HCT116 (cell line): ENCODE data around the gene GOLGA7B. TPM values are rescaled to one million over a fixed set of nuclear protein-coding genes. Genes with fewer than 3 reads are reported as not detected.

Experiments
- ATAC-seq: fragments of 200-7000 bp; cut with Tn5 transposase; 2 replicates; pipeline ENCODE4 v1.9.1; 2020; ENCODE audit warnings: mild to moderate bottlenecking, moderate library complexity
- BruUV-seq: library from RNA; stranded (reverse); fragments of 400-500 nt; replicated peaks from 2 replicates; lab custom pipeline; 2021; lab: Mats Ljungman, UMichigan
- CTCF ChIA-PET: fragments of 300-600 bp; sonication (Branson Sonifier 250); formaldehyde crosslinking; loops from one replicate; lab custom pipeline; 2021; ENCODE audit warnings: antibody characterized with exemption; lab: Charles Lee
- POLR2A ChIA-PET: fragments of 300-600, 350-600 bp; sonication (Branson Sonifier 250); formaldehyde crosslinking; loops from one replicate; lab custom pipeline; 2021; ENCODE audit warnings: antibody characterized with exemption; lab: Charles Lee
- RAD21 ChIA-PET, 2 experiments: fragments of 300-600 bp; sonication (Branson Sonifier 250); formaldehyde crosslinking; loops; one replicate each; lab custom pipeline; 2023; ENCODE audit warnings: low total read pairs in 2 of 2; ENCODE audit not compliant: uncharacterized antibody in 2 of 2, unreplicated experiment in 2 of 2, low non-redundant PET in 1 of 2; lab: Charles Lee
- DNase-seq: peaks from one replicate; pipeline ENCODE4 v3.0.0-alpha.2; 2010; ENCODE audit warnings: low read depth, low spot score
- H2AFZ ChIP-seq: fragments of 200-600 bp; shearing (Covaris generic), sonication (generic); 2 replicates; pipeline ENCODE4 v1.6.1; 2017; ENCODE audit warnings: low read depth, mixed run types, mixed read lengths, antibody characterized with exemption, low read length; ENCODE audit not compliant: poor library complexity, severe bottlenecking
- H3K27ac ChIP-seq: 2 replicates; pipeline ENCODE4 v1.5.1; 2012; ENCODE audit warnings: low read depth, low read length
- H3K27me3 ChIP-seq: fragments of 200-600 bp; sonication (generic); 2 replicates; pipeline ENCODE4 v1.6.1; 2016; ENCODE audit warnings: mixed run types, low read length, mixed read lengths; ENCODE audit not compliant: insufficient read depth
- H3K36me3 ChIP-seq, 2 experiments: fragments of 200-500 bp in 1 of 2; fragments of 200-600 bp in 1 of 2; sonication (Bioruptor generic) in 1 of 2; sonication (generic) in 1 of 2; 2 replicates each; pipeline versions ENCODE4 v1.5.1 to v1.6.1; 2014 to 2016; ENCODE audit warnings: low read length in 2 of 2, inconsistent platforms in 1 of 2, mixed read lengths in 1 of 2, mixed run types in 1 of 2; ENCODE audit not compliant: insufficient read depth in 2 of 2, control insufficient read depth in 1 of 2
- H3K4me1 ChIP-seq, 2 experiments: fragments of 200-600 bp in 1 of 2; sonication (generic) in 1 of 2; 2 replicates each; pipeline versions ENCODE4 v1.5.1 to v1.6.1; 2012 to 2017; ENCODE audit warnings: low read length in 2 of 2, inconsistent platforms in 1 of 2, mild to moderate bottlenecking in 1 of 2, mixed read lengths in 1 of 2, mixed run types in 1 of 2, moderate library complexity in 1 of 2; ENCODE audit not compliant: insufficient read depth in 2 of 2, control insufficient read depth in 1 of 2
- H3K4me2 ChIP-seq: fragments of 200-600 bp; sonication (generic); 2 replicates; pipeline ENCODE4 v1.6.1; 2017; ENCODE audit warnings: mixed run types, low read length, mixed read lengths
- H3K4me3 ChIP-seq, 2 experiments: fragments of 200-600 bp in 1 of 2; sonication (generic) in 1 of 2; replicated peaks in 1 of 2; 2 replicates each; pipeline ENCODE4 v1.5.1; 2011 to 2016; ENCODE audit warnings: low read length in 2 of 2, control low read depth in 1 of 2, low read depth in 1 of 2, mild to moderate bottlenecking in 1 of 2, mixed read lengths in 1 of 2, mixed run types in 1 of 2
- H3K79me2 ChIP-seq: fragments of 200-600 bp; sonication (generic); 2 replicates; pipeline ENCODE4 v1.6.1; 2017; ENCODE audit warnings: mild to moderate bottlenecking, mixed run types, low read length, moderate library complexity, mixed read lengths; ENCODE audit not compliant: insufficient read depth
- H3K9ac ChIP-seq: fragments of 200-600 bp; sonication (generic); 2 replicates; pipeline ENCODE4 v1.6.1; 2016; ENCODE audit warnings: low read length, mixed read lengths
- H3K9me2 ChIP-seq: fragments of 200-600 bp; sonication (generic), shearing (Covaris generic); 2 replicates; pipeline ENCODE4 v1.6.1; 2017; ENCODE audit warnings: mixed run types, mild to moderate bottlenecking, moderate library complexity; ENCODE audit not compliant: insufficient read depth
- H3K9me3 ChIP-seq, 2 experiments: fragments of 200-500 bp in 1 of 2; fragments of 200-600 bp in 1 of 2; sonication (Bioruptor generic) in 1 of 2; sonication (generic) in 1 of 2; 2 replicates each; pipeline ENCODE4 v1.6.1; 2014 to 2017; ENCODE audit warnings: low read length in 2 of 2, mixed read lengths in 2 of 2, inconsistent platforms in 1 of 2, low read depth in 1 of 2, mild to moderate bottlenecking in 1 of 2, mixed run types in 1 of 2, moderate library complexity in 1 of 2; ENCODE audit not compliant: control insufficient read depth in 1 of 2, insufficient read depth in 1 of 2
- H4K20me1 ChIP-seq: fragments of 200-600 bp; sonication (generic), shearing (Covaris generic); 2 replicates; pipeline ENCODE4 v1.6.1; 2017; ENCODE audit warnings: mixed run types, mild to moderate bottlenecking, moderate library complexity; ENCODE audit not compliant: insufficient read depth
- CBX3 ChIP-seq: IDR thresholded peaks from 2 replicates; pipeline ENCODE4 v1.6.1; 2012; ENCODE audit warnings: low read depth
- CEBPB ChIP-seq: IDR thresholded peaks from 2 replicates; pipeline ENCODE4 v1.6.1; 2012; ENCODE audit warnings: low read depth
- EZH2 ChIP-seq: fragments of 200-600 bp; sonication (generic); IDR thresholded peaks from 2 replicates; pipeline ENCODE4 v1.6.1; 2017; ENCODE audit warnings: antibody characterized with exemption, mixed run types
- POLR2A ChIP-seq: IDR thresholded peaks from 2 replicates; pipeline ENCODE4 v1.7.0; 2011; ENCODE audit warnings: borderline replicate concordance; ENCODE audit not compliant: insufficient read depth, insufficient read length; ENCODE audit errors: extremely low read depth
- SIN3A ChIP-seq: IDR thresholded peaks from 2 replicates; pipeline ENCODE4 v1.6.1; 2012; ENCODE audit warnings: low read depth
- TCF7L2 ChIP-seq: IDR thresholded peaks from 2 replicates; pipeline ENCODE4 v1.7.0; 2011; ENCODE audit warnings: borderline replicate concordance, inconsistent platforms; ENCODE audit not compliant: insufficient read depth, insufficient read length; ENCODE audit errors: extremely low read depth
- YY1 ChIP-seq: IDR thresholded peaks from 2 replicates; pipeline ENCODE4 v1.6.1; 2011; ENCODE audit warnings: low read length, low read depth, moderate library complexity, mild to moderate bottlenecking; ENCODE audit not compliant: insufficient replicate concordance; ENCODE audit errors: extremely low read depth
- ZFX ChIP-seq: fragments of 450-650 bp; IDR thresholded peaks from 2 replicates; pipeline ENCODE4 v1.6.1; 2017
- intact Hi-C: fragments of 100-400 bp; cut with micrococcal nuclease; formaldehyde crosslinking; loops from 2 replicates; pipeline ENCODE4 v1.10.0; 2022
- total RNA-seq: library from RNA; stranded (reverse); gene quantifications from one replicate; pipeline ENCODE4 v1.2.1, GENCODE V29; 2021; ENCODE audit not compliant: unreplicated experiment

GOLGA7B gene
- total RNA-seq, 1 experiment from 2014 or later = 1.0 TPM

- POLR2A ChIA-PET = no interaction called here
- no peaks in the 10 kb centered on the region for H3K9me2 ChIP-seq
- TF ChIP-seq SIN3A (no peak), YY1 (no peak), POLR2A (no peak), ZFX (no peak), CEBPB (no peak), TCF7L2 (no peak), CBX3 (no peak)
- TF ChIP-seq, all 23 proteins: peak for 0
- intact Hi-C loops = no loop called here
- ChIA-PET RAD21 (no interaction called here), CTCF (interaction anchor here (1.0 kb wide), 1 partner anchor 10 kb away, joined by 3 read pairs; no protein-coding TSS in a partner anchor)
- no peaks in the 10 kb centered on the region for H3K4me1 ChIP-seq
- H3K4me3 ChIP-seq = no peak overlapping the region
- no peak overlapping the region for H3K4me2 ChIP-seq
- H3K36me3 ChIP-seq = no peaks in the 10 kb centered on the region
- no peak overlapping the region for H3K9ac ChIP-seq
- no peaks in the 10 kb centered on the region for H3K79me2 ChIP-seq
- no peak for DNase-seq
- no peak for ATAC-seq
- no peak overlapping the region for H2AFZ ChIP-seq
- no peaks in the 10 kb centered on the region for H4K20me1 ChIP-seq
- H3K27ac ChIP-seq = no peak overlapping the region
- BruUV-seq = no TSS peak
- H3K27me3 ChIP-seq = no peaks in the 10 kb centered on the region
- no peaks in the 10 kb centered on the region for H3K9me3 ChIP-seq
These were observed 48.8 kb downstream of the GOLGA7B start for GRCh38 chr10:97898429-97898828.

- Histone ChIP-seq H3K79me2 (no peaks in the 10 kb centered on the region), H3K4me2 (no peak overlapping the region), H3K9me3 (no peaks in the 10 kb centered on the region), H3K9me2 (no peaks in the 10 kb centered on the region), H3K4me3 (no peak overlapping the region), H3K27ac (no peak overlapping the region), H4K20me1 (no peaks in the 10 kb centered on the region), H3K9ac (no peak overlapping the region), H3K4me1 (no peaks in the 10 kb centered on the region)
- CTCF ChIA-PET = no interaction called here
- ATAC-seq (no peak), DNase-seq (no peak)
- no TSS peak for BruUV-seq
- POLR2A ChIA-PET = no interaction called here
- RAD21 ChIA-PET = no interaction called here
- no peak for TF ChIP-seq EZH2
- TF ChIP-seq, all 23 proteins: peak for 0
- intact Hi-C loops = no loop called here
- H3K27me3 ChIP-seq = no peaks in the 10 kb centered on the region
- no peaks in the 10 kb centered on the region for H3K36me3 ChIP-seq
- H2AFZ ChIP-seq = no peak overlapping the region
These were observed 51.7 kb downstream of the GOLGA7B start for GRCh38 chr10:97901381-97901780.
